PFSK-1 (cell line): ENCODE results near the gene DPP6.

ENCODE experiments used
- POLR2AphosphoS5 ChIP-seq: IDR thresholded peaks from 2 replicates; pipeline ENCODE4 v1.6.1; 2012; ENCODE audit warnings: low read depth, mild to moderate bottlenecking, control low read depth, low read length, moderate library complexity
- TF ChIP-seq, protein P1 (sequence below), 2 experiments: IDR thresholded peaks; 2 replicates each; pipeline versions ENCODE4 v1.6.1 to v1.8.0; 2011 to 2012; ENCODE audit warnings: low read depth in 2 of 2, low read length in 2 of 2, control low read depth in 1 of 2, inconsistent platforms in 1 of 2, mild to moderate bottlenecking in 1 of 2, moderate library complexity in 1 of 2; ENCODE audit not compliant: insufficient read depth in 1 of 2

GRCh38 chr7:154911411-154911810 is 859.2 kb downstream of the DPP6 start:
- TF ChIP-seq, protein P1, sequence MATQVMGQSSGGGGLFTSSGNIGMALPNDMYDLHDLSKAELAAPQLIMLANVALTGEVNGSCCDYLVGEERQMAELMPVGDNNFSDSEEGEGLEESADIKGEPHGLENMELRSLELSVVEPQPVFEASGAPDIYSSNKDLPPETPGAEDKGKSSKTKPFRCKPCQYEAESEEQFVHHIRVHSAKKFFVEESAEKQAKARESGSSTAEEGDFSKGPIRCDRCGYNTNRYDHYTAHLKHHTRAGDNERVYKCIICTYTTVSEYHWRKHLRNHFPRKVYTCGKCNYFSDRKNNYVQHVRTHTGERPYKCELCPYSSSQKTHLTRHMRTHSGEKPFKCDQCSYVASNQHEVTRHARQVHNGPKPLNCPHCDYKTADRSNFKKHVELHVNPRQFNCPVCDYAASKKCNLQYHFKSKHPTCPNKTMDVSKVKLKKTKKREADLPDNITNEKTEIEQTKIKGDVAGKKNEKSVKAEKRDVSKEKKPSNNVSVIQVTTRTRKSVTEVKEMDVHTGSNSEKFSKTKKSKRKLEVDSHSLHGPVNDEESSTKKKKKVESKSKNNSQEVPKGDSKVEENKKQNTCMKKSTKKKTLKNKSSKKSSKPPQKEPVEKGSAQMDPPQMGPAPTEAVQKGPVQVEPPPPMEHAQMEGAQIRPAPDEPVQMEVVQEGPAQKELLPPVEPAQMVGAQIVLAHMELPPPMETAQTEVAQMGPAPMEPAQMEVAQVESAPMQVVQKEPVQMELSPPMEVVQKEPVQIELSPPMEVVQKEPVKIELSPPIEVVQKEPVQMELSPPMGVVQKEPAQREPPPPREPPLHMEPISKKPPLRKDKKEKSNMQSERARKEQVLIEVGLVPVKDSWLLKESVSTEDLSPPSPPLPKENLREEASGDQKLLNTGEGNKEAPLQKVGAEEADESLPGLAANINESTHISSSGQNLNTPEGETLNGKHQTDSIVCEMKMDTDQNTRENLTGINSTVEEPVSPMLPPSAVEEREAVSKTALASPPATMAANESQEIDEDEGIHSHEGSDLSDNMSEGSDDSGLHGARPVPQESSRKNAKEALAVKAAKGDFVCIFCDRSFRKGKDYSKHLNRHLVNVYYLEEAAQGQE (IDR thresholded peaks at IDR 0.05; ENCODE audit: insufficient read depth in 1 of 2, low read depth in 2 of 2, low read length in 2 of 2) = no peak
- no peak for TF ChIP-seq POLR2AphosphoS5
